Activated CD4-positive, alpha-beta T cell treated with anti-CD3 and anti-CD28 coated beads, Interleukin-2, amount 50 U/mL, for 1 hour (primary cell): ENCODE measurements around the gene CPEB3.
"Not testable (repeated sequence)": the region's sequence is repeated elsewhere in the genome, so short reads cannot be mapped to it uniquely, and the experiment has no call there.

Experiments used
- DNase-seq: peaks from one replicate; pipeline ENCODE4 v3.0.0-alpha.2; 2020

Gene CPEB3

GRCh38 chr10:92131275-92131820 lies 159.5 kb downstream of the CPEB3 start:
- DNase-seq = no peak

GRCh38 chr10:92130622-92131274 lies 160.1 kb downstream of the CPEB3 start:
- no peak for DNase-seq

GRCh38 chr10:92126100-92126650 lies 164.7 kb downstream of the CPEB3 start:
- DNase-seq = no peak

DNA sequence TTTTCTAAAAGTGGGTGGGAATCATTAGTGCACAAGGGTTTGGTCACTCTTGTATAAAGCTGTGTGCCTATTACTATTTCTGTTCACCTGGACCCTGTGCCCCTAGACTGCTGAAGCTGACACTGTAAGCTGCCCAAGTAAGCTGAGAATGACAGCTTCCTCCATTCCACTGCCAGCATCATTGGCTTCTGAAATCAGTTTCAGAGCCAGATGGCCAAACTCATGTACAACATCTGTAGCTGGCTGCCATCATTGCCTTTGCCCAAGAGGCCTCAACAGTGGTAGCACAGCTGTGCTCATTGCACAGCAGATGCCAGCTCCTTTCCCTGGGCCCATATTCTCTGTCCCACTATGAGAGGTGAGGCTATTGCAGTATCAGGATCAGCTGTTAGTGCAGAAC lies 165.7 kb downstream of the CPEB3 start:
- DNase-seq = no peak

DNA sequence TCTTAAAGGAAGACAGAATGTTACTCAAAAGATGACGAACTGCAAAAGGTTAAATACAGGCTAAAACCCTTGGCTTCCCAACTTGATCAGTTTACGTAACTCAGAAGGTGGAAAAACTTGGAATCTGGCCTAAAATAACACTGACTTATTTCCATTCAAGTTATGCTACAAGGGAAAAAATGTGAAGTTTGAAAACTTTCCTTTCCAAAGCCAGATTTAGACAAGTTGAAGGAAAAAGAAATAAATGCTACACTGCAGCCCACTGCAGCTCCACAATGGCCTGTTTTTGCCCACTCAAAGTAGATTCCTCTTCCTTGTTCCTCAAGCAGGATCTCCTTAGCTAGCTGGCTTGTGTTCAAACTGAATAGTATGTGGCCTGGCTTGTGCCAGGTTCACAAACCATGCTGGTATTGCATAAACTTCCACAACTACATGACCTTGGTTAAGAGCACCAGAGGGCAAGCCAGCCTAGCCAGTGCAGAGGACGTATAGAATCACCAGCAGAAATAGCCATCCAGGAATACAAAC lies 166.2 kb downstream of the CPEB3 start:
- DNase-seq = no peak

- no peak for DNase-seq
These were observed 166.9 kb downstream of the CPEB3 start for GRCh38 chr10:92124020-92124419.

DNA sequence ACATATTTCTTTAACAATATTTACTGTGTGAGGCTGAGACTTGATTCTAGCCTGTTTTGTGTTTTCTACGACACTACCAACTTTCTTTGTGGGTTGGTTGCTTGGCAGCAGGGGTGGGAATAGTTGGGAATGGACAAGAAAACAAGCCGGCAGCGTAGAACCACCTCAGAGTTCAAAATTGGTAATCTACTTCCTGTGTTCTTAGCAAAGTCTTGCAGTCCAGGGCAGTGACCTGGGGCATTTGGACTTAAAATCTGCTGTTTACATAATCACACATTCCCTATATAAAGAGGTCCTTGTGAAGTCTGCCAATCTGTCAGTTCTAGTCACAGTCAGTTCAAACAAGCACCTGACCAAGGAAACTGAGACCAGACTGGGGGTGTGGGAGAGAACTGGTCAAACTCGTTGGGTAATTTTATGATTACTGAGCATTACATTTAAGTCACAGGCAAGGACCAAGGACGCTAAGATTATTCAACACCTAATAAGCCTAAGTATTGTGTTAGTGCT lies 167.9 kb downstream of the CPEB3 start:
- DNase-seq = no peak

DNA sequence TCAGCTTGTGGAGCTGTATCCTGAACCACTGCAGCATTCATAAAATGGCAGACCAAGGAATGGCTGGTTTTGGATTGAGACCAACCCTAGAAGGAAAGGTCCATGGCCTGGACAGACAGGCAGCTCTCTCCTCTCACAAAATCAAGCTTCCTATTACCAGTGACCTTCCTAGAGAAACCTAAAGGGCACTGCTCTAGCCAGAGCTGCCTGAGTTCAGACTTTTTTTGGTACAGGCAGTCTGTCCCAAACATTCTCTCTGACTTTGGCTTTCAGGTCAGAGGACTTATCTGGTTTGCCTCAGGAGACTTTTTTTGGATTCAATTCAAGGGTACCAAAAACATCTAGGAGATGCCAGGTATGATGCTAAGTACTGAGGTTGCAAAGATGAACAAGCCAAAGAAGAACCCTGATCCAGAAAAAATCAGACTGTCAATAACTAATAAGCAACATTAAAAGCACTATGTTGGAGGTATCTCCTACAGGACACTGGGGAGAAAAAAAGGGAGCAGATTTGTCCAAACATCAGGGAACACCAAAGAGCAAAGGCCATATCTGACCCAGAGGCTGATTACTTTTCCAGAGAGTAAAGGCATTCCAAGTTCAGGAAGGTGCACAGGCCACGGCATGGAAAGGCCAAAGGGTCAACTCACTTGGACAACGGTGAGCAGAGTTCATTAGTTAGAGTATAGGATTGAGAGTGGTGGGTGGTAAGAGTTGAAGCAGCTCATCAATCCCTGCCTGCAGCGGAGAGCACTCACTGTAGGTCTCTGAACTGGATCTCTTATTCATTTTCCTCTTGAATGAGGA lies 169.0 kb downstream of the CPEB3 start:
- DNase-seq = no peak

DNA sequence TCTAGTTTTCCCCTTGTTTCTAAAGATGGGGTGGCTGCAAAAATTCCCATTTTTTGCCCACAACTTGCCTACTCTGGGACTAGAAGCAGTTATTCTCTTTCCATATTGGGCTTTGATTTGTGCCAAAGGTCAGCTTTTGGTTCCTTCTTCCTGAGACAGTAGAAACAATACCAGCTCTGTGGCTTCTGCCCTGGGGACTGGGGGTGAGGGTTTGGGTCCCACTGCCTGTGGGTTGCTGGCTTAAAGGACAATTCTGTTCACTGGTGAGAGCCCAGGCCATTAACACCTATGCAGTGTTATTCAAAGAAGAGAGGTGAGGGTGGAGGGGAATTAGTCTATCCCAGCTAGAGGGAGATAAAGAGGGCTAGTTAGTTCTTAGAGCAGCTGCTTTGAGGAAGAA lies 171.5 kb downstream of the CPEB3 start:
- no peak for DNase-seq

DNA sequence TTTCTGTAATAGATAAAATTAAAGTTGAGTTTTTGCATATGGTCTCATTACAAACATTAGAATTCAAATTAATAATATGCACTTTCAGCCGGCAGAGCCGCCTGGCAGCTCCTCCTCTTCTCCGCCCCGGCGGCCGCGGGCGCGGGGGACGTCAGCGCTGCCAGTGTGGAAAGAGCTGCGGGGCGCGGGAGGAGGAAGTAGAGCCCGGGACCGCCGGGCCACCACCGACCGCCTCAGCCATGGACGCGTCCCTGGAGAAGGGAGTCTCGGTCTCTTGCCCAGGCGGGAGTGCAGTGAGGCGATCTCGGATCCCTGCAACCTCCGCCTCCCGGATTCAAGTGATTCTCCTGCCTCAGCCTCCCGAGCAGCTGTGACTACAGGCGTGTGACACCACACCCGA lies 176.0 kb downstream of the CPEB3 start:
- DNase-seq = not testable (repeated sequence)

- no peak for DNase-seq
These were observed 176.8 kb downstream of the CPEB3 start for GRCh38 chr10:92113911-92114600.

DNA sequence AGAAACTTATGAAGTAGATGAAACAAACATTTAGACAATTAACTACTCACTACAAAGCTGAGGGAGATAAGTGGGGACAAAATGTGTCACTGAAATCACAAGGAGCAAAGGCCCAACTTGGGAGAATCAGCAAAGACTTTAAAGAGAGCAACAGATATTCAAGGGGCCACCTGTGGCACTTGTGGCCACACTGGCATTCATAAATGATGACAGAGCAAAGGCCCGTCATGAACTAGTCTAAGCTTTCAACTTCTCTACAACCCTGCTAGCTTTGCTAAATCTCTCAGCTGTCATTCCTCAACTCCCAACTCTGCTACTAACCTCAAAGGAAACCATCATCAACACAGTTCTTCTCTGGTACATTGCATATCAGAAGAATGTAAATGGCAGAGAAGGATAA lies 178.4 kb downstream of the CPEB3 start:
- DNase-seq = no peak

GRCh38 chr10:92111336-92111939 lies 179.4 kb downstream of the CPEB3 start:
- DNase-seq = no peak

DNA sequence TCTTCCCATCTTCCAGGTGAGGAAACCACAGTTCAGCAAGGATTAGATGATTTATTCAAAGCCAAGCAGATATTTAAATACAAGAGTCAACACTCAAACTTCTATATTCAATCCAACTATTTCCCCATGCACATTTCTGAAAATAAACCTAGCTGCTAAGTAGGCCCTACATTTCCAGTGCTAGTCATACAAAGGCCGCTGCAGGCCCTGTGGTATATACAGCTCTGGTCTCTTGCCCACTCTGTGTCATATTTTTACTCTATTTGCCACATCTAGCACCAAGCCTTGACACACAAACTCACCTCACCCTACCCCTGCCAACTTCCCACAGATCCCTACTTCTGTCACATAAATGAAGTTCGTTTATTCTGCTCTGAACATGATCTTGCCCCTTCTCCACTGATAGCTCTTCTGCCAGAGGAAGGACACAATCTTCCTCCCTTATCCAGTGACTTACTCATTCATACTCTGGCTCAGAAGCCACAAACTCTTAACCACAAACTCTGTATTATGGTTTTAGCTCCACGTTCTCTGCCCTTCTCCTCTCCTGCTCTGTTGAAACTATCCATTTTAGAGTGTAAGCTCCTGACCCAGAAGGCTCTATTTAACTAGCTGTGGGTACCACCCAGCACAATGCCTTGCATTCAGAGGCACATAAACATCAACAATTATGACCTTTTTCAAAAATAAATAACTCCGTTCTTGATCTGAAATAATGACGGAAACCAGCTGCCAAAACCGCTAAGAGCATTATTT lies 180.7 kb downstream of the CPEB3 start:
- DNase-seq = no peak

- no peak for DNase-seq
These were observed 182.1 kb downstream of the CPEB3 start for GRCh38 chr10:92108747-92109146.

DNA sequence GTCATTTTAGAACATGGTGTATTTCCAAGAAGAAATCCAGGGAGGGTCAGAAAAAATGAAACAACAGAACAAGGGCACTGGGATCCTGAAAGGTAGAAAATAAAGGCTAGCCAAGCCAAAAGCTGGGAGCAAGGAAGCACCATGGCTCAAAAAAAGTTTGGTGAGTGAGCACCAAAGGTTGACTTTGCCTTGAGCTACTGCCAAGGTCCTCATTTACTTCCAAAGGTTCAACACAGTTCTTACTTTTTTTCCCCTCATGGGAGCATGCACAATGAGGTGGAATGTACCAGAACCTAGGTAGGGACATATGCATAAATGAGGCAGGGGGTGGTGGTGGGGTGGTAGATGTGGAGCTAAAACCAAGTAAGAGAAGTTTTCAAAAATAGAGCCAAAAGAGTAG lies 182.8 kb downstream of the CPEB3 start:
- DNase-seq = no peak

DNA sequence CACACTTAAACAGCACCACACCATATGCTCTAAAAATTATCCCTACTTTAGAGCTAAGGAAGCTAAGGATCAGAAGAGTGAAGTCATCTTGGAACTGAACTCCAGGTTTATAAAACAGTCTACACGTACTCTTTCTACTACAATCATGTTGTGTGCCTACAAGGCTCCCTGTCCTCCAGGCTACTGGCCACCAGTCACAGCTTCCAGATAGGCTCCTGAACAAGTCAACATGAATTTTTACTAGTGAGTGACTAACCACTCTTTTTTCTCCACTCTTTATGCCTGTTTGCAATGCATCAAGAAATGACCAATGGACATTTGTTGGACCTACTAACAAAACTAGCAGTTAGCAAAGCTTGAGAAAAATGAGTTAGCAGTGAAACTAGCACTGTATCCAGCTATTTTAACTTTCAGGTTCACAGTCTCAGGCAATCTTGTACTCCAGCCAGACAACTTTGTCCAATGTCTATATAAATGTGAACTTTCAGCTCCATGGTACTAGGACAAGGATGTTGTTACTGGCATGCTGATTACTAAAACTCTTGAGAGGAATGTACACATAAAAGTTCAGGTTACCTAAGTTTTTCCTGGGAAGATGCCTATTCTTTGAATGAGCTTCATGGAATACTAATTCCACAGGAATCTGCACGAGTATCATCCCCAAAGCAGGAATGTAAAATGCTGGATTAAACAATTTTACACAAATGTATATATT lies 187.3 kb downstream of the CPEB3 start:
- DNase-seq = no peak

DNA sequence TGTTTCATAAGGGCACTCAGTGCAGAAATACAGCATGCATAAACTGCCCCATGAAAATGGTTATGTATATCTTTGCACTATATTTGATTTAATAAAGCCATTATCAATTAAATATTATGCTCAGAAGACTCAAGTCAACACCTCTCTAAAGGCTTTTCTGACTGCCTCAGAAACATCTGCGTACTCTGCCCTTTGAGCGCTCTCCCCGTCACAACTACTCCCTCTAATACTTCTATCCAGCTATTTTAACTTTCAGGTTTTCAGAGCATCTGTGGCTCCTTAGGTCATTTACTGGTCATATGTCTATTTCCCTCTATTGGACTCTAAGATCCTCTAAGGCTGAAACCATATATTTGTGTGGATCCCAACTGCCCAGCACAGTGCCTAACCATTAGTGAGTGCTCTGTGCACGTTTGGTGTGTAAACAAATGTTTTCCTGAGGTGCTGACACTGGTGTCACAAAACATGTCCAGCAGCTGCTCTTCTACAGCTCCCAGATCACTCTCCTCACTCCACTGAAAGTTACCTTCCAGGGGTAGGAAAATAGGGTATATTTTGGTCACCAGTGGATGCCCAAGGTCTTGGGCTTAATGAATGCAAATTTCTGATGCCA lies 188.2 kb downstream of the CPEB3 start:
- DNase-seq = no peak

DNA sequence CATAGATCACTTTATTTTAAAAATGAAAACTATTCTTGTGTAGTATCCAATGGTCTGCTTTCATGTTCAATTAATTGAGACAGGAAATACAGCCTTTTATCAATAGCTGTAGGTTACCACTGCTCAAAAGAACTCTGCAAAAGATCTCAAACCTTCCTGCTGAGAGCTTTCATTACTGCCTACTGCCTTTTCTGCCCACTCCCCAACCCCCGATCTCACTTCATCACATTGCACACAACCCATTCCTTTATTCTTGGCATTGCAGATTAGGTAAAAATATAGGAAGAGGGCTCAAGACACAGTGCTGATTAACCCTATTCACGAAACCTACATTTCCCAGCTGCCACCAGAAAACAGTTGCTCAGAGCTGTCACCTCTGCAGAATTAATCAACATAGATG lies 195.9 kb downstream of the CPEB3 start:
- DNase-seq = no peak

- no peak for DNase-seq
These were observed 198.9 kb downstream of the CPEB3 start for GRCh38 chr10:92091965-92092364.
